MCF 10A (cell line): ENCODE results near the gene PDIA2. TPM values are rescaled to one million over a fixed set of nuclear protein-coding genes. Genes with fewer than 3 reads are reported as not detected.

Experiments
- Bru-seq: library from RNA; stranded (reverse); fragments of 400-500 nt; gene quantifications from one replicate; lab custom pipeline; 2021; lab: Mats Ljungman, UMichigan
- BruChase-seq, 2 experiments: library from RNA; stranded (reverse); fragments of 400-500 nt; gene quantifications; one replicate each; lab custom pipeline; 2021; lab: Mats Ljungman, UMichigan
- BruUV-seq: library from RNA; stranded (reverse); fragments of 400-500 nt; replicated peaks from 2 replicates; lab custom pipeline; 2021; lab: Mats Ljungman, UMichigan
- CTCF ChIA-PET: fragments of 300-600 bp; sonication (Branson Sonifier 250); formaldehyde crosslinking; extraction: SDS; loops from one replicate; lab custom pipeline; 2021; ENCODE audit warnings: antibody characterized with exemption, inconsistent platforms; lab: Yijun Ruan, JAX
- POLR2A ChIA-PET: fragments of 300-600, 350-650 bp; sonication (Branson Sonifier 250); formaldehyde crosslinking; extraction: SDS; loops from one replicate; lab custom pipeline; 2020; ENCODE audit warnings: antibody characterized with exemption, inconsistent platforms; lab: Yijun Ruan, JAX
- DNase-seq: peaks from one replicate; pipeline ENCODE4 v3.0.0-alpha.2; 2018; ENCODE audit not compliant: unreplicated experiment
- H3K27ac Mint-ChIP-seq: one replicate; pipeline ENCODE4 v1.8.0; 2022; ENCODE audit warnings: mild to moderate bottlenecking, low read depth, mixed read lengths; ENCODE audit not compliant: unreplicated experiment
- H3K27me3 Mint-ChIP-seq: one replicate; pipeline ENCODE4 v1.8.0; 2022; ENCODE audit warnings: mixed read lengths; ENCODE audit not compliant: insufficient read depth, unreplicated experiment
- H3K36me3 Mint-ChIP-seq: one replicate; pipeline ENCODE4 v1.8.0; 2022; ENCODE audit warnings: mild to moderate bottlenecking, moderate library complexity, mixed read lengths; ENCODE audit not compliant: insufficient read depth, unreplicated experiment
- H3K4me1 Mint-ChIP-seq: one replicate; pipeline ENCODE4 v1.8.0; 2022; ENCODE audit warnings: mixed read lengths; ENCODE audit not compliant: insufficient read depth, unreplicated experiment
- H3K4me3 Mint-ChIP-seq: one replicate; pipeline ENCODE4 v1.8.0; 2022; ENCODE audit warnings: mild to moderate bottlenecking, moderate library complexity, mixed read lengths; ENCODE audit not compliant: unreplicated experiment
- H3K9me3 Mint-ChIP-seq: one replicate; pipeline ENCODE4 v1.8.0; 2022; ENCODE audit warnings: mixed read lengths; ENCODE audit not compliant: unreplicated experiment
- intact Hi-C: fragments of 100-400 bp; cut with micrococcal nuclease; formaldehyde crosslinking; loops from 2 replicates; pipeline ENCODE4 v1.14.1; 2022
- long read RNA-seq: library from polyadenylated mRNA; stranded (forward); transcript quantifications from one replicate; pipeline ENCODE4 v2.0.0, GENCODE V29; 2022
- total RNA-seq: library from RNA; stranded (reverse); gene quantifications from 2 replicates; pipeline ENCODE4 v1.2.3, GENCODE V29; 2022
- TF ChIP-seq, protein P1 (sequence below): fragments of 200-600 bp; IDR thresholded peaks from one replicate; pipeline ENCODE4 v1.8.0; 2022; ENCODE audit warnings: antibody characterized with exemption, mild to moderate bottlenecking; ENCODE audit not compliant: unreplicated experiment

PDIA2 gene, protein sequence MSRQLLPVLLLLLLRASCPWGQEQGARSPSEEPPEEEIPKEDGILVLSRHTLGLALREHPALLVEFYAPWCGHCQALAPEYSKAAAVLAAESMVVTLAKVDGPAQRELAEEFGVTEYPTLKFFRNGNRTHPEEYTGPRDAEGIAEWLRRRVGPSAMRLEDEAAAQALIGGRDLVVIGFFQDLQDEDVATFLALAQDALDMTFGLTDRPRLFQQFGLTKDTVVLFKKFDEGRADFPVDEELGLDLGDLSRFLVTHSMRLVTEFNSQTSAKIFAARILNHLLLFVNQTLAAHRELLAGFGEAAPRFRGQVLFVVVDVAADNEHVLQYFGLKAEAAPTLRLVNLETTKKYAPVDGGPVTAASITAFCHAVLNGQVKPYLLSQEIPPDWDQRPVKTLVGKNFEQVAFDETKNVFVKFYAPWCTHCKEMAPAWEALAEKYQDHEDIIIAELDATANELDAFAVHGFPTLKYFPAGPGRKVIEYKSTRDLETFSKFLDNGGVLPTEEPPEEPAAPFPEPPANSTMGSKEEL
- 0.56 TPM in 1 of 2 replicates, not detected in the other for total RNA-seq
- not detected for Bru-seq, nascent RNA
- percentile 32 among the genes with signal in this experiment for BruChase-seq, experiment 1, labeled RNA remaining after a 6-hour chase
- BruChase-seq, experiment 2, labeled RNA remaining after a 2-hour chase = not detected
- long read RNA-seq = 0 reads

DNA sequence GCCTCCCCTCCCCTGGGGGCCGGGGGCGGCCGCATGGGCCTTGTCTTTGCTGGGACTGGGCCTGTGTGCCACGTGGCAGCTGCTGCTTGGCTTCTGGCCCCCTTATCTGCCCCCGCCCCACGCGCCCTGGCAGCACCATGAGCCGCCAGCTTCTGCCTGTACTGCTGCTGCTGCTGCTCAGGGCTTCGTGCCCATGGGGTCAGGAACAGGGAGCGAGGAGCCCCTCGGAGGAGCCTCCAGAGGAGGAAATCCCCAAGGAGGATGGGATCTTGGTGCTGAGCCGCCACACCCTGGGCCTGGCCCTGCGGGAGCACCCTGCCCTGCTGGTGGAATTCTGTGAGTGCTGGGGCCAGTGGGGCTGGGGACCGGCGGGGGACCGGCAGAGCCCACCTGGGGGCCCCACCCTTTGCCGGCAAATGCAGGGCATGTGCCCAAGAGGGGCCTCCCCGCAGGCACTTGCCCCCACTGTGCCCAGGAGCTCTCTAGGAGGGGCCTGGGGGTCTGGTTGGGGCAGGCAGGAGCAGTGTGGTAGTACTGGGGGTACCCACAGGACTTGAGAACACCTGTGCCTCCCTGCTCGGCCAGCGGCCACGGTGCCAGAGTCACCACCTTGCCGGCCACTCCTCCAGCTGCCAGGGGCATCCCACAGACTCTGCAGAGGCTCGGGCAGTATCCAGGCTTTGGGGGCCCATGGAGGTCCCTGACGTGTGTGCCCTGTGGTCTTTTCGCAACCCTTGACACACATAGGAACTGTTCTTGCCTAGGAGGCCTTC, at the start of gene PDIA2:
Gene PDIA2, plus strand, starts transcription at position 132 of the 773 bp plus-strand sequence. Its CDS starts 6 bp downstream, at position 138.
- POLR2A ChIA-PET = no interaction called here
- H3K9me3 Mint-ChIP-seq = no peaks in the 10 kb centered on the region

DNA sequence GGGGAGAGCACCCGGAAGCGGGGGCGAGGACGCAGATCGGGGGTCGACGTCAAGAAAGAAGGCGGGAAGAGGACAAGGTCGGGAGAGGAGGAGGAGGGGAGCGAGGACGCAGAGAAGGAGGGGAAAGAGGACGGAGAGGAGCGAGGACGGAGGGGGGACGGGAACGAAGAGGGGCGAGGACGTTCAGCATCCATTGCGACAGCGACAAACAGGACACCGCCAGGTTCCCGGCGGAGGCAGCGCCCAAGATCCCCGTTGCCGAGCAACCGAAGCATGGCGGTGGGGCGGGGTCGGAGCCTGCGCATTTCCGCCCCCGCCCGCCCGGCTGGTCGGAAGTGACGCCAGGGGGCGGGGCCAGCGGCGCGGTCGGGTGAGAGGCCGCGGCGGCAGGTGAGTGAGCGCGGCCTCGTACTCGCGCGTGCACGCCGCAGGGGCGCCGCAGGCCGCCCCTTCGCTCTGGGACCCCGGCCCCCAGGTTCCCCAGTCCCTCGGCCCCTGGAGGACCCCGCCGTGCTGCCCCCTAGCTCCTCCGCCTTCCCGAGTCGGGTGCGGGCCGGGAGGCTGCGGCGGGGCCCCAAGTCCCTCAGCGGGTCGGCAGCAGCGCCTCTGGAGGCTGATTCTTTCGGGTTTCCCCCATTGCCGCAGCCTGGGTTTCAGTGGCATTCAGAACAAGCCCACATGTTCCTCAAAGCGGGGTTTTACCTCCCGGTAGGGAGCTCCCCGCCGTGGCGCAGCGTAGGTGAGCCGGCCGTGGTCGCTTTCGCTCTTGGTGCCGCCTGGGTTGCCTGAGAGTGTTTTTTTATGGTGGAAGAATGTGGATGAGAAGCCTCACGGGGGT, 48.3 kb upstream of the PDIA2 start, which contains the start of gene FAM234A:
Gene FAM234A, plus strand, starts transcription at position 354 of the 838 bp plus-strand sequence. CDS start 19,593 bp downstream, outside the sequence.
- CTCF ChIA-PET = interaction anchor here (0.6 to 1.5 kb wide), 7 partner anchors 12 to 177 kb away, joined by 3 to 5 read pairs (median 3); no protein-coding TSS in a partner anchor
- Mint-ChIP-seq H3K27ac (peak within 1 kb of the TSS; percentile 98), H3K36me3 (no peaks in the 10 kb centered on the region), H3K4me1 (no peaks in the 10 kb centered on the region), H3K9me3 (no peaks in the 10 kb centered on the region), H3K4me3 (peak within 1 kb of the TSS; percentile 98), H3K27me3 (no peaks in the 10 kb centered on the region)
- DNase-seq = peak; percentile 91
- POLR2A ChIA-PET = interaction anchor here (0.6 to 2.1 kb wide), 18 partner anchors 11 to 300 kb away, joined by 3 to 20 read pairs (median 4); partner anchors contain the start of genes AXIN1, MRPL28 and RAB11FIP3
- intact Hi-C loops = no loop called here
- BruUV-seq = no TSS peak
- TF ChIP-seq, protein P1, sequence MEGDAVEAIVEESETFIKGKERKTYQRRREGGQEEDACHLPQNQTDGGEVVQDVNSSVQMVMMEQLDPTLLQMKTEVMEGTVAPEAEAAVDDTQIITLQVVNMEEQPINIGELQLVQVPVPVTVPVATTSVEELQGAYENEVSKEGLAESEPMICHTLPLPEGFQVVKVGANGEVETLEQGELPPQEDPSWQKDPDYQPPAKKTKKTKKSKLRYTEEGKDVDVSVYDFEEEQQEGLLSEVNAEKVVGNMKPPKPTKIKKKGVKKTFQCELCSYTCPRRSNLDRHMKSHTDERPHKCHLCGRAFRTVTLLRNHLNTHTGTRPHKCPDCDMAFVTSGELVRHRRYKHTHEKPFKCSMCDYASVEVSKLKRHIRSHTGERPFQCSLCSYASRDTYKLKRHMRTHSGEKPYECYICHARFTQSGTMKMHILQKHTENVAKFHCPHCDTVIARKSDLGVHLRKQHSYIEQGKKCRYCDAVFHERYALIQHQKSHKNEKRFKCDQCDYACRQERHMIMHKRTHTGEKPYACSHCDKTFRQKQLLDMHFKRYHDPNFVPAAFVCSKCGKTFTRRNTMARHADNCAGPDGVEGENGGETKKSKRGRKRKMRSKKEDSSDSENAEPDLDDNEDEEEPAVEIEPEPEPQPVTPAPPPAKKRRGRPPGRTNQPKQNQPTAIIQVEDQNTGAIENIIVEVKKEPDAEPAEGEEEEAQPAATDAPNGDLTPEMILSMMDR = peak; percentile 37

More for the DNA sequence above, at the start of gene PDIA2:
- DNase-seq = no peak
- no TSS peak for BruUV-seq
- Mint-ChIP-seq H3K36me3 (no peaks in the 10 kb centered on the region), H3K4me3 (no peak within 1 kb of the TSS), H3K27ac (no peak within 1 kb of the TSS), H3K4me1 (peaks cover 4% of the 10 kb centered on the region), H3K27me3 (no peaks in the 10 kb centered on the region)
- TF ChIP-seq, protein P1 = no peak
- CTCF ChIA-PET = no interaction called here
- intact Hi-C loops = no loop called here

DNA sequence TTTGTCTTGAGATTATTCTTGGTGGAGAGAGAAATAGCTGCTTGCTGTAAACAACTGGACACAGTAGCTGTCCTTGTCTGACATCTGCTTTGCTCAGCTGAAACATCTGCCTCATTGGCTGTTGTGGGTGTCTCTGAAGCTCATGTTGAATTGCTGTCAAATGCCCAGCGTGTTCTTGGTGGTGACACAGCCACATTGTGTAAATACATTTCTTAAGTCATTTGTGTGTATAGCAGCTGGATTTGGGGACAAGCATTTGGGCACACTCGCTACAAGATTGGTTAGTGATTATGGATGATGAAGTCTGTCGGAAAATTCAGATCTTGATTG, 43.1 kb upstream of the PDIA2 start:
- ChIA-PET CTCF (interaction anchor here (0.6 to 1.2 kb wide), 2 partner anchors 122 to 480 kb away, joined by 3 read pairs; no protein-coding TSS in a partner anchor), POLR2A (no interaction called here)
- BruUV-seq = no TSS peak
- Mint-ChIP-seq H3K9me3 (no peaks in the 10 kb centered on the region), H3K4me3 (no peak overlapping the region), H3K27ac (peak overlapping the region; percentile 19), H3K36me3 (no peaks in the 10 kb centered on the region), H3K4me1 (no peaks in the 10 kb centered on the region), H3K27me3 (no peaks in the 10 kb centered on the region)
- TF ChIP-seq, protein P1 = no peak
- DNase-seq = no peak
- intact Hi-C loops = no loop called here
